ENCODE measurements around the gene IP6K1. TPM values are rescaled to one million over a fixed set of nuclear protein-coding genes. Genes with fewer than 3 reads are reported as not detected.

Gene IP6K1
- total RNA-seq, 1 experiment from 2014 or later = 38.2 TPM

DNA sequence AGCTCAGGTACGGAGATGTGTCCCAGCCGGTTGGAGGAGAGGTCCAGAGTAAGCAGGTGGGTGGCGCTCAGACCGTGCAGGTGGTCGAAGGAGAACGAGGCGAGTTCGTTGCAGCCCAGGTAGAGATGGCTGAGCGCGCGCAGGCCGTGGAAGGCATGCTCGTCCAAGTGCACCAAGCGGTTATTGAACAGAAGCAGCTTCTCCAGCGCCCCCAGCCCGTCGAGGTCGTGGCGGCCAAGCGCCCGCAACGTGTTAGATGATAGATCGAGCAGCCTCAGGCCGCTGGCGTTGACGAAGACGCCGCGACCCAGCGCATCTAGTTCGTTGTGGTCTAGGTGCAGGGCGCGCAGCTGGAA lies 67.5 kb downstream of the IP6K1 start:
- DNase-seq = no peak
- H3K4me3 ChIP-seq (ENCODE audit: insufficient read depth, low read depth, low read length) = peak overlapping the region; percentile 84
- H3K27me3 ChIP-seq (ENCODE audit: control insufficient read depth, insufficient read depth, low read length) = peaks cover 7% of the 10 kb centered on the region; the same call in 1 of the 2 replicates
- peaks cover 15% of the 10 kb centered on the region for H3K36me3 ChIP-seq (replicated peaks; ENCODE audit: control insufficient read depth, insufficient read depth, low read length)

DNA sequence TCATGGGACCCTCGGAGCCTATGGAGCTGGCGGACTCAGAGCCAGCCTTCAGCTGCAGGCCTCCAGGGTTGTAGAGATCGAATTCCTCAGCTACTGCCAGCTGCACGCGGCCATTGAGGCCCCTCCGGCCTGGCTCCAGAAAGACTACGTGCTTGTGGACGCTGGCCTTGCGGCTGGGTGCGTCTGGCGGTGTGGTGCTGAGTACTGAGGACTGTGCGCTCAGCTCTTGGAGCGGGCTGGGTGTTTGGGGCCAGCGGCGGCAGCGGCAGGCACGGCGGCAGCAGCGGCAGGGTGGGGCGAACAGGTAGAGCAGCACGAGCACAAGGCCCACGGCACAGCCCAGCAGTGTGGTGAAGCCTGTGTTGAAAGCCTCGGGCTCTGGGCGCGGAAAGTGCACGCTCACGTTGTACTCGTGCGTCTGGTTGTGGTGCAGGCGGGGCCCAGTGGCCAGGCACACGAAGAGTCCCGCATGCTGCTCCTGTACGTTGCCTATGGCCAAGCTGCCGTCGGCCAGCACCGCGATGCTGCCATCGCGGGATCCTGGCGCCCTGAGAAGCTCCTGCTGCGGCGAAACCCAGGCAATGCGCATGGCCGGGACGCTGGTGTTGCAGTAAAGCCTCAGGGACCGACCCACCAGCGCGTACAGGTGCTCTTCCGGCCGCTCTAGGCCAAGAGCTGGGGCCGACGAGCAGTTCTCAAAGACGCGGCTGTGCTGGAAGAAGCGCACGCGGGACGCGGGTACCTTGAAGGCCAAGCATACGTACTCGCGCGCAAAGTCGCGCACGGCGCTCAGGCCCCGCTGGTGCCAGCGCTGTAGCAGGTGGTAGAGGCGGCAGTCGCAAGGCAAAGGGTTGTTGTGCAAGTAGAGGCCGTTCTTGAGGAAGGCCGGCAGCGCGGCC lies 68.1 kb downstream of the IP6K1 start:
- peak overlapping the region; percentile 84 for H3K4me3 ChIP-seq (ENCODE audit: insufficient read depth, low read depth, low read length)
- DNase-seq = peak; percentile 57
- peaks cover 15% of the 10 kb centered on the region for H3K36me3 ChIP-seq (replicated peaks; ENCODE audit: control insufficient read depth, insufficient read depth, low read length)
- H3K27me3 ChIP-seq (ENCODE audit: control insufficient read depth, insufficient read depth, low read length) = peaks cover 7% of the 10 kb centered on the region; the same call in 1 of the 2 replicates

DNA sequence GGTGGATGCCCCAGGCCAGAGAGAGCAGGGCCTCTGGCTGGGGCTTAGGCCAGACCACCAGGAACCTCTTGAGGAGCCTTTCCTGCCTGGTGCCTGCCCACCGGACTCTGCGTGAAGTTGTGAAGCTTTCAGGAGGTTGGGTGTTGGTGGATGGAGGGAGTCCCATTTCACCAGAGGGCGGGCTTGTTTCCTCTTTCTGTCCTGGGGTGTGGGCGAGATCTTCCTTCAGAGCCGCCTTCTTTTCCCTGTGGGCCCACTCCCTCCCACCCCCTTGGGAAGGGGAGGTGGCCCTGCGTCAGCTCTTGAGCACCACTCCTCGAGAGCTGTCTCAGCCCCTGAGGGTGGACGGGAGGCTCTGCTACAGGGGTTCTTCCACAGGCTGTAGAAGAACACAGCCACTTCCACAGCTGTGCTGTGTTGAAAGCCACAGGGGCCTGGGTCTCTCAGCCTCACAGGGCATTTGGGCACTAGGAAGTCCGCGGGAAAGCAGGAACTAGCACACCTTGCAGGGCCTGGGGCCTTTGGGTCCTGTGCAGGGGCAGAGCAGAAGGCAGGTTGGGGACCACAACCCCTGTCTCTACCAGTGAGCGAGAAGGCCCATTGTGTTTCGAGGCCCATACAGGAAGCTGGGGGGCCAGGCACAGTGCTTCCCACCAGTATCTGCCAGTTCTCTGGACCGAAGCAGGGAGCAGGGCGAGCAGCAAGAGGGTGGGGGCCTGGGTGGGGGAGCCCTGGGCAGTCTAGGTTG lies 69.0 kb downstream of the IP6K1 start:
- H3K27me3 ChIP-seq (ENCODE audit: control insufficient read depth, insufficient read depth, low read length) = peaks cover 7% of the 10 kb centered on the region; the same call in 1 of the 2 replicates
- H3K36me3 ChIP-seq (replicated peaks; ENCODE audit: control insufficient read depth, insufficient read depth, low read length) = peaks cover 11% of the 10 kb centered on the region
- DNase-seq = peak; percentile 28
- H3K4me3 ChIP-seq (ENCODE audit: insufficient read depth, low read depth, low read length) = no peak overlapping the region

DNA sequence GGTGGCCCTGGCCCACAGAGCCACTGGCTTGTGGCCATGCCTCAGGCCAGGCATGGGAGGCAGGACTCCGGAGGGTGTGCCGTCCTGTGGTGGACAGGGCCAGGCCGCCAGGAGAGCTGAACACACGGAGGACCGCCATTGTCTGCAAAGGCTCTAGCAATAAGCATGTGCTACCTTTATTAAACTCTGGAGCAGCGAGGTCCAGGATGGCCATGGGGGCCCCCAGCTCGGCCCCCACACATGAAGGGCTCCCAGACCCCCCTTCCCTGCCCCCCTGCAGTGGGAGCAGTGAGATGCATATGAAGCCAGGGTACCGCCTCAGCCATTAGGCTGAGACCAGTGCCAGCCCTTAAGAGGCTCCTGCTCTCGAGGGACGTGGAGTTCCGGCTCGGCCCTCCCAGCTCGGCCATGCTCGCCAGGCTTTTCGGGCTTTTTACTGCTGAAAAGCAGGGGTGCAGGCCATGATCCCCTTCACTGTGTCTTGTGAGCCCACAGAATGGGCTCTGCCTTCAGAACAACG lies 69.6 kb downstream of the IP6K1 start:
- Histone ChIP-seq H3K4me3 (ENCODE audit: insufficient read depth, low read depth, low read length) (no peak overlapping the region), H3K36me3 (replicated peaks; ENCODE audit: control insufficient read depth, insufficient read depth, low read length) (peaks cover 7% of the 10 kb centered on the region), H3K27me3 (ENCODE audit: control insufficient read depth, insufficient read depth, low read length) (peaks cover 7% of the 10 kb centered on the region; the same call in 1 of the 2 replicates)
- peak; percentile 35 for DNase-seq

DNA sequence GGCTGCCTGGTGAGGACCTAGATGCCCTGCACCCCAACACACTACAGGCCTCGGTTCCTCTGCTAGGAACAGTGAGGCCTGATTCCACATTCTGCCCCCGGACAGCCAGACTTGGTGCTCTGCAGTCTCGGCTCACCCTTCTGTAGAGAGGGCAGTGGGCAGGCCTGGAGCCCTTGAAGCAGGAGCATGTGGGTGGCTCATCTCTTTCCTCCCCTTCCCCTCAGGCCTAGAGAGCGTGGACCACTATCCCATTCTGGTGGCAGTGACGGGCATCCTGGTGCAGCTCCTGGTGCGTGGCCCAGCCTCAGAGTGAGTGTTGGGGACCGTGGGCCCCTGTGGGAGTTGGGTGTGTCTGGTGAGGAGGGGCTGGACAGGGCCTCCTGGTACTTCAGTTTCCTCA lies 70.2 kb downstream of the IP6K1 start:
- Histone ChIP-seq H3K4me3 (ENCODE audit: insufficient read depth, low read depth, low read length) (no peak overlapping the region), H3K27me3 (ENCODE audit: control insufficient read depth, insufficient read depth, low read length) (peaks cover 7% of the 10 kb centered on the region; the same call in 1 of the 2 replicates), H3K36me3 (replicated peaks; ENCODE audit: control insufficient read depth, insufficient read depth, low read length) (peaks cover 4% of the 10 kb centered on the region)
- no peak for DNase-seq

DNA sequence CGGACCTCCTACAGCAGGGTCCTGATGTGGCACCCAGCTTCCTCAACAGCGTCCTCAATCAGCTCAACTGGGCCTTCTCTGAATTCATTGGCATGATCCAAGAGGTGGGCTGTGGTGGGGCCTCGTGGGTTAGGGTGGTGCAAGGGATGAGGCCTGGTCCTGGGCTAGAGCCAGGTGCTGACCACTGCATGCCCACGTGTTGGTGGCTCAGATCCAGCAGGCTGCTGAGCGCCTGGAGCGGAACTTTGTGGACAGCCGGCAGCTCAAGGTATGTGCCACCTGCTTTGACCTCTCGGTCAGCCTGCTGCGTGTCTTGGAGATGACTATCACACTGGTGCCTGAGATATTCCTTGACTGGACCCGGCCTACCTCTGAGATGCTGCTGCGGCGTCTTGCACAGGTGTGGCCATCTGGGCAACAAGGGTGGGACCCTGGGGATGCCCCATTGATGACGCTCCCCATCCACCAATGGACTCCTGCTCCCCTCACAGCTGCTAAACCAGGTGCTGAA lies 70.7 kb downstream of the IP6K1 start:
- DNase-seq = no peak
- Histone ChIP-seq H3K36me3 (replicated peaks; ENCODE audit: control insufficient read depth, insufficient read depth, low read length) (no peaks in the 10 kb centered on the region; the same call in none of the 2 replicates), H3K4me3 (ENCODE audit: insufficient read depth, low read depth, low read length) (no peak overlapping the region), H3K27me3 (ENCODE audit: control insufficient read depth, insufficient read depth, low read length) (peaks cover 7% of the 10 kb centered on the region; the same call in 1 of the 2 replicates)

DNA sequence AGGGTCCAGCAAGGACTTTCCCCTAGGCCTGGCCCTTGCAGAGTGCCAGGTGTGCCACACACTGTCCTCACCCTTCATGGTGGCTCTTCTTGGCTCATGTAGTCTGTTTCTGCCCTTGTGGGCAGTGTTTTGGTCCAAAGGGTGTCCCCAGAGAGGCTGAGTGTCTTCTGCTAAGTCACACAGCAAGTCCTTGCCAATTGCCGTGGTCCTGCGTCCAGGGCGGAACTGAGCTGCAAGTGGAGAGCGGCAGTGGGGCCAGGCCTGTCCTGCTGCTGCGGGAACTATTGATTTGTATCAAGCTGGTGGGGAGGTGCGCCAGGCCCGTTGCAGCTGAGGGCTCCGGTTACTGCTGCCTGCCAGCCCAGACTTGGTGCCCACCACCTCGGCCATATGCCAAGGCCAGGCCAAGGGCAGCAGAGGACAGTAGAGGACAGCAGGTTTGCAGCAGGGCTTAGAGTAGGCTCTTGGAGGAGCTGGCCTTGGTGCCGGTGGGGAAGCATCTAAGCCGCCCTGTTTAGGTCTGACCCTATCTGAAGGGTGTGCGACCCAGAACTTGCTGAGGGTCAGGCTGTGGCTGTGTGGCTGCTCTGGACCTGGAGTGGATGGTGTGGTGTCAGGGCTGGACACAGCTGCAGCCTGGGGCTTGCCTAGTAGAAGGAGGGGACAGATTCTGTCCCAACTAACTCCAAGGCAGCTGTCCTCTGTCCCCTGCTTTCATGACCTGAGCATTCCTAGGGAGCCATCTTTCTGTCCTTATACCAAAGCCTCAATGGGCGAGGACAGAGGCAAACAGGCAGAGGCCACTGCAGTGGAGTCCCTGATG lies 71.4 kb downstream of the IP6K1 start:
- H3K4me3 ChIP-seq (ENCODE audit: insufficient read depth, low read depth, low read length) = no peak overlapping the region

DNA sequence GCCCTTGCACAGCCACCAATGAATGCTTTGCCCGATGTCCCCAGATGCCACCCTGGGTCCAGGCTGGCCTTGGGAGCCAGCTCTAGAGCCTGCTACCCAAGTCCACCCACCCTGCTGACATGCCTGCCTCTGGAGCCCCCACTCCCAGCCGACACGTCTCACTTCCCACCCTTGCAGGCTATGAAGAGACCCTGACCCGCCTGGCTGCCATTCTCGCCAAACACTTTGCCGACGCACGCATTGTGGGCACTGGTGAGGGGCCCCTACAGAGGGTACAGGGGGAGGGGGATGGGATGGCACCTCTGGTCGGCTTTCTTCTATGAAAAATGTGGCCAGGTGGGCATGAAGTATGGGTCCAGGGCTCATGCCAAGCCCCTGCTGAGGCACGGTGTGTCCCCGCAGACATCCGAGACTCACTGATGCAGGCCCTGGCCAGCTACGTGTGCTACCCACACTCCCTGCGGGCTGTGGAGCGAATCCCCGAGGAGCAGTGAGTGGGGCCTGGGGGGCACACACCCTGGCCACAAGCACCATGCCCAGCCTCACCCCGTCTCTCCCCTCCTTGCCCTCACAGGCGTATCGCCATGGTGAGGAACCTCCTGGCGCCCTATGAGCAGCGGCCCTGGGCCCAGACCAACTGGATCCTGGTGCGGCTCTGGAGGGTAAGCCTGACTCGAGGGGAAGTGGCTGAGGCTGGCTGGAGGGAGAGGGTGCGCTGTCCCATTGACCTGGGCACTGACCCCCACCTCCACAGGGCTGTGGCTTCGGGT lies 72.8 kb downstream of the IP6K1 start:
- peaks cover 3% of the 10 kb centered on the region; the same call in 1 of the 2 replicates for H3K27me3 ChIP-seq (ENCODE audit: control insufficient read depth, insufficient read depth, low read length)
- no peak overlapping the region for H3K4me3 ChIP-seq (ENCODE audit: insufficient read depth, low read depth, low read length)
- no peaks in the 10 kb centered on the region; the same call in 1 of the 2 replicates for H3K36me3 ChIP-seq (replicated peaks; ENCODE audit: control insufficient read depth, insufficient read depth, low read length)
- DNase-seq = peak; percentile 29

More for the DNA sequence above, 71.4 kb downstream of the IP6K1 start:
- Histone ChIP-seq H3K27me3 (ENCODE audit: control insufficient read depth, insufficient read depth, low read length) (peaks cover 7% of the 10 kb centered on the region; the same call in 1 of the 2 replicates), H3K36me3 (replicated peaks; ENCODE audit: control insufficient read depth, insufficient read depth, low read length) (no peaks in the 10 kb centered on the region; the same call in 1 of the 2 replicates)
- DNase-seq = no peak

DNA sequence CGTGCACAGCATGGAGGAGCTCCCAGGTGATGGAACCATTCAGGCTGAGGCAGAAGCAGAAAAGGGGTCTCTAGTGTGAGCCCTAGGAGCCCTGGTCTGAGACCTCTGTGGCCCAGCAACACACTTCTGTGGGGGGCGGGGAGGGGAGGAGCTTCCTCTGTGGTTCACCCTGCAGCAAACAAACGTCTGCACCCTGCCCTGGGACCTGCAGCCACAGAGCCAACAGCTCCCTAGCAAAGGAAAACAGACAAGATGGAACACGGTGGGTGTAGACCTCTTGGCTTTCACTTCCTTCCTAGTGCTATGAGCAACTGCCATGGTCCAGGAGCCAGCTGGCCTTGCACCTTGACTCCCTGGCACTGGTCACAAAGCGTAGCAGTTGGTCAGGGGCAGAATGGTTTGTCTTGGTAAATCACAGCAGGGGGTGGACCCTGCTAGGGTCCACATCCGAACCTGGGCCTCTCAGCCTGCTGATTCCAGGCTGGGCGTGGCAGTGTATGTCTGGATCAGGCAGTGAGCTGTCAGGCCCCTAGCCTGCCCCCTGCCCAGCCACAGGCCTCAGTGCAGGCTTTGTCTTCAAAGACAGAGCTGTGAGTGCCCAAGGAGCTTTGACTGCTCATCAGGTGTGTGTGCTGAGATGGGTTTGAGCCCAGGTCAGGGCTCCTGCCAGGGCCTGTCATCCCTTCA lies 73.6 kb downstream of the IP6K1 start:
- DNase-seq = peak; percentile 60
- H3K4me3 ChIP-seq (ENCODE audit: insufficient read depth, low read depth, low read length) = no peak overlapping the region
- no peaks in the 10 kb centered on the region for H3K27me3 ChIP-seq (ENCODE audit: control insufficient read depth, insufficient read depth, low read length)
- no peaks in the 10 kb centered on the region; the same call in 1 of the 2 replicates for H3K36me3 ChIP-seq (replicated peaks; ENCODE audit: control insufficient read depth, insufficient read depth, low read length)

DNA sequence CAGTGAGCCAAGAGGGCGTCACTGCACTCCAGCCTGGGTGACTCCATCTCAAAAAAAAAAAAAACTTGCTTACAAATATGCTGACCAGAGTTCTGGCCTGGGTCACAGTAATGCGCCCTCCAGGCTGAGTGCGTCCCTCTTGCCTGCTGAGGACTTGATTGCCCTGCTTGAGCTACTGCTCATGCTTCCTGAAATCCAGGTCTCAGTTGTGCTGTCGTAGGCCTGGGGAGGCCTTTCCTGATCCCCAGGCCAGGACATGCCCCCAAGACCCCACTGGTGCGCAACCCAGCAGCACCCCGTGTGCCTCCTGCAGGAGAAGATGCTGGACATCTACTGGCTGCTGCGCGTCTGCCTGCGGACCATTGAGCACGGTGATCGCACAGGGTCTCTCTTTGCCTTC lies 74.2 kb downstream of the IP6K1 start:
- no peak overlapping the region for H3K4me3 ChIP-seq (ENCODE audit: insufficient read depth, low read depth, low read length)
- H3K27me3 ChIP-seq (ENCODE audit: control insufficient read depth, insufficient read depth, low read length) = no peaks in the 10 kb centered on the region
- DNase-seq = no peak
- no peaks in the 10 kb centered on the region; the same call in 1 of the 2 replicates for H3K36me3 ChIP-seq (replicated peaks; ENCODE audit: control insufficient read depth, insufficient read depth, low read length)

DNA sequence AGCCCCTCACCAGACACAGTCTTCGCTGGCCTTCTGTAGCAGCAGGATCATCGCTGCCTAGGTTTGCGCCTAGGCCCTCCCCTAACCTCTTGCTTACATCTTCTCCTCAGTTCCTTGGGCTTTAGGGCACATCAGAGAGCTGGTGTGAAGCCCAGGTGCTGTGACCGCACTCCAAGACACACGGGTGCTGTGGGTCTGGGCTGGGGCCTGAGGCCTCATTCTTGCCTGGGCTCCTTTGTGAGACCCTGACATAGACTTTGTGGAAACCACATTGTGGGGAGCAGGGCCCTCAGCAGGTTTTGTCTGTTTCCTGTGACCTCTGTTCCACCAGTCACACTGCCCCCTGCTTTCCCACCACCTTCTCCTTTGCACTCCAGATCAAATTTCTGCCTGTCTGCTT lies 74.9 kb downstream of the IP6K1 start:
- no peak overlapping the region for H3K4me3 ChIP-seq (ENCODE audit: insufficient read depth, low read depth, low read length)
- no peak for DNase-seq
- no peaks in the 10 kb centered on the region for H3K27me3 ChIP-seq (ENCODE audit: control insufficient read depth, insufficient read depth, low read length)
- H3K36me3 ChIP-seq (replicated peaks; ENCODE audit: control insufficient read depth, insufficient read depth, low read length) = no peaks in the 10 kb centered on the region; the same call in 1 of the 2 replicates

DNA sequence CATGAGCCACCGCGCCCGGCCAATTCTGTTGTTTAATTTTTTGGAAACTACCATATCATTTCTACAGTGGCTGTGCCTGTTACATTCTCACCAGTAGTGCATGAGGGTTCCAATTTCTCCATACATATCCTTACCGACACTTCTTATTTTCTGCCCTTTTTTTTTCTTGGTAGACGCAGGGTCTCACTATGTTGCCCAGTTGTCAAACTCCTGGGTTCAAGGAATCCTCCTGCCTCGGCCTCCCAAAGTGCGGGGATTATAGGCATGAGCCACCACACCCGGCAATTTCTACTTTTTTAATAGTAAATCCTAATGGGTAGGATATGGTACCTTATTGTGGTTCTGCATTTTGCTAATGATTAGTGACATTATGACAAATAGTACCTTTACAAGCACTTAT lies 76.5 kb downstream of the IP6K1 start:
- no peaks in the 10 kb centered on the region for H3K27me3 ChIP-seq (ENCODE audit: control insufficient read depth, insufficient read depth, low read length)
- no peak for DNase-seq
- H3K36me3 ChIP-seq (replicated peaks; ENCODE audit: control insufficient read depth, insufficient read depth, low read length) = peaks cover 6% of the 10 kb centered on the region
- no peak overlapping the region for H3K4me3 ChIP-seq (ENCODE audit: insufficient read depth, low read depth, low read length)

DNA sequence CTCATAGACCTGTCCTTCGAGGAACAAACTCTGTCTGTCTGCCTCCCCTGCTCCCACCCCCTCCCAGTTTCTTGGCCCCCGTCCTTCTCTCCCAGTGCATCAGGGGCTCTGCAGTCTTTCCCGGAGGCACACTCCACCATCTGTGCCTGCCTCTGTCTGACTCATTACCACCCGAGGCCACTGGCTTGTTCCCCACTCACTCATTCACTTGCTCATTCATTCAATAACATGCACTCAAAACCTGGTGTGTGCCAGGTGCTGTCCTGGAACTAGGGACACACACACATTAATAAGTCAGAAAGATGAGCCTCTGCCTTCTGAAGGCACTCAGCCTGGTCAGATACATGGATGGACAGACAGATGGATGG lies 79.2 kb downstream of the IP6K1 start:
- H3K27me3 ChIP-seq (ENCODE audit: control insufficient read depth, insufficient read depth, low read length) = no peaks in the 10 kb centered on the region
- DNase-seq = no peak
- no peak overlapping the region for H3K4me3 ChIP-seq (ENCODE audit: insufficient read depth, low read depth, low read length)
- H3K36me3 ChIP-seq (replicated peaks; ENCODE audit: control insufficient read depth, insufficient read depth, low read length) = peaks cover 7% of the 10 kb centered on the region

All from H7 (cell line).